ENCODE measurements around the gene RAD50.

The RAD50 gene

GRCh38 chr5:132641841-132642240, 85.1 kb downstream of the RAD50 start:
- TF ChIP-seq EZH2phosphoT487 (IDR thresholded peaks at IDR 0.05; ENCODE audit: borderline replicate concordance, low read length): no peak
- TF ChIP-seq, protein P1, sequence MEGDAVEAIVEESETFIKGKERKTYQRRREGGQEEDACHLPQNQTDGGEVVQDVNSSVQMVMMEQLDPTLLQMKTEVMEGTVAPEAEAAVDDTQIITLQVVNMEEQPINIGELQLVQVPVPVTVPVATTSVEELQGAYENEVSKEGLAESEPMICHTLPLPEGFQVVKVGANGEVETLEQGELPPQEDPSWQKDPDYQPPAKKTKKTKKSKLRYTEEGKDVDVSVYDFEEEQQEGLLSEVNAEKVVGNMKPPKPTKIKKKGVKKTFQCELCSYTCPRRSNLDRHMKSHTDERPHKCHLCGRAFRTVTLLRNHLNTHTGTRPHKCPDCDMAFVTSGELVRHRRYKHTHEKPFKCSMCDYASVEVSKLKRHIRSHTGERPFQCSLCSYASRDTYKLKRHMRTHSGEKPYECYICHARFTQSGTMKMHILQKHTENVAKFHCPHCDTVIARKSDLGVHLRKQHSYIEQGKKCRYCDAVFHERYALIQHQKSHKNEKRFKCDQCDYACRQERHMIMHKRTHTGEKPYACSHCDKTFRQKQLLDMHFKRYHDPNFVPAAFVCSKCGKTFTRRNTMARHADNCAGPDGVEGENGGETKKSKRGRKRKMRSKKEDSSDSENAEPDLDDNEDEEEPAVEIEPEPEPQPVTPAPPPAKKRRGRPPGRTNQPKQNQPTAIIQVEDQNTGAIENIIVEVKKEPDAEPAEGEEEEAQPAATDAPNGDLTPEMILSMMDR (IDR thresholded peaks at IDR 0.05; ENCODE audit: low read depth, low read length, poor library complexity, severe bottlenecking): no peak
- H3K4me2 ChIP-seq (ENCODE audit: low read length): no peak overlapping the region
- H3K4me1 ChIP-seq (ENCODE audit: control insufficient read depth, low read length): no peaks in the 10 kb centered on the region
- H3K79me2 ChIP-seq (ENCODE audit: control insufficient read depth, low read length): no peaks in the 10 kb centered on the region
- no peak overlapping the region for H3K4me3 ChIP-seq (ENCODE audit: low read length)
- no peaks in the 10 kb centered on the region for H3F3A ChIP-seq (ENCODE audit: control insufficient read depth, insufficient read depth)
- peaks cover 60% of the 10 kb centered on the region for H3K36me3 ChIP-seq (ENCODE audit: control insufficient read depth, low read length)
- no peak overlapping the region for H3K27ac ChIP-seq (ENCODE audit: low read depth, low read length)
- no peaks in the 10 kb centered on the region for H4K20me1 ChIP-seq (ENCODE audit: control insufficient read depth, insufficient read depth, low read depth, low read length)
- H3K27me3 ChIP-seq (ENCODE audit: control insufficient read depth, low read length): no peaks in the 10 kb centered on the region
- H3K9me3 ChIP-seq (ENCODE audit: control insufficient read depth, insufficient read depth, low read length): no peaks in the 10 kb centered on the region
- H3K9me2 ChIP-seq (replicated peaks; ENCODE audit: control insufficient read depth, low read length): no peaks in the 10 kb centered on the region

- H3K36me3 ChIP-seq (ENCODE audit: control insufficient read depth, low read length): peaks cover 40% of the 10 kb centered on the region
- no peaks in the 10 kb centered on the region for H3K9me3 ChIP-seq (ENCODE audit: control insufficient read depth, insufficient read depth, low read length)
- H3K4me3 ChIP-seq (ENCODE audit: low read length): no peak overlapping the region
- no peak overlapping the region for H3K4me2 ChIP-seq (ENCODE audit: low read length)
- no peak overlapping the region for H3K27ac ChIP-seq (ENCODE audit: low read depth, low read length)
- no peaks in the 10 kb centered on the region for H4K20me1 ChIP-seq (ENCODE audit: control insufficient read depth, insufficient read depth, low read depth, low read length)
- no peaks in the 10 kb centered on the region for H3K9me2 ChIP-seq (replicated peaks; ENCODE audit: control insufficient read depth, low read length)
- H3K4me1 ChIP-seq (ENCODE audit: control insufficient read depth, low read length): no peaks in the 10 kb centered on the region
- H3F3A ChIP-seq (ENCODE audit: control insufficient read depth, insufficient read depth): no peaks in the 10 kb centered on the region
- no peak for TF ChIP-seq EZH2phosphoT487 (IDR thresholded peaks at IDR 0.05; ENCODE audit: borderline replicate concordance, low read length)
- H3K79me2 ChIP-seq (ENCODE audit: control insufficient read depth, low read length): no peaks in the 10 kb centered on the region
- no peaks in the 10 kb centered on the region for H3K27me3 ChIP-seq (ENCODE audit: control insufficient read depth, low read length)
These were observed 87.4 kb downstream of the RAD50 start for GRCh38 chr5:132644177-132644576.

DNA sequence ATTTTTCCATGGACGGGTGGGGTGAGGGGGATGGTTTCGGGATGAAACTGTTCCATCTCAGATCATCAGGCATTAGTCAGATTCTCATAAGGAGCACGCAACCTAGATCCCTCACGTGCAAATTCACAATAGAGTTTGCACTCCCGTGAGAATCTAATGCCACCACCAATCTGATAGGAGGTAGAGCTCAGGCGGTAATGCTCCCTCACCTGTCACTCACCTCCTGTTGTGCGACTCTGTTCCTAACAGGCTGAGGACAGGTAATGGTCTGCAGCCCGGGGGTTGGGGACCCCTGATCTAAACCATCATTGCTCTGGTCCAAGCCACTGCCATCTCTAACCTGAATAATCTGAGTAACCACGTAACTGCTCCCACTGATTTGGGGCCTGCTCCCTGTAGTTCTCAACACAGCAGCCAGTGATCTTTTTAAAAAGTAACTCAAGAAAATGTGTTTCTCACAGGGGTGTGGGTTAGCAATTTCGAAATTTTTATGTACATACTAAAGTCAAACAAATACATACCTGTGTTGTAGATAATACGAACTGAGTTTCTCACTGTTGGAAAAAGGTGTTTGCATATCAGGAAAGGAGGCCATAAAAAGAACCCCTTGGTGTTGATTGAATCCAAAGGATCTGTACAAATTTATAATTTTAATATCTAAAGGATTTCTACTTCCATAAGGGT, 89.9 kb downstream of the RAD50 start:
- peaks cover 17% of the 10 kb centered on the region for H3K36me3 ChIP-seq (ENCODE audit: control insufficient read depth, low read length)
- no peak overlapping the region for H3K4me3 ChIP-seq (ENCODE audit: low read length)
- H4K20me1 ChIP-seq (ENCODE audit: control insufficient read depth, insufficient read depth, low read depth, low read length): no peaks in the 10 kb centered on the region
- H3K4me2 ChIP-seq (ENCODE audit: low read length): no peak overlapping the region
- no peaks in the 10 kb centered on the region for H3K9me3 ChIP-seq (ENCODE audit: control insufficient read depth, insufficient read depth, low read length)
- no peaks in the 10 kb centered on the region for H3F3A ChIP-seq (ENCODE audit: control insufficient read depth, insufficient read depth)
- no peaks in the 10 kb centered on the region for H3K9me2 ChIP-seq (replicated peaks; ENCODE audit: control insufficient read depth, low read length)
- H3K27me3 ChIP-seq (ENCODE audit: control insufficient read depth, low read length): no peaks in the 10 kb centered on the region
- no peak overlapping the region for H3K27ac ChIP-seq (ENCODE audit: low read depth, low read length)
- H3K79me2 ChIP-seq (ENCODE audit: control insufficient read depth, low read length): no peaks in the 10 kb centered on the region
- no peaks in the 10 kb centered on the region for H3K4me1 ChIP-seq (ENCODE audit: control insufficient read depth, low read length)
- TF ChIP-seq, protein P1 (IDR thresholded peaks at IDR 0.05; ENCODE audit: low read depth, low read length, poor library complexity, severe bottlenecking): no peak
- TF ChIP-seq EZH2phosphoT487 (IDR thresholded peaks at IDR 0.05; ENCODE audit: borderline replicate concordance, low read length): no peak

DNA sequence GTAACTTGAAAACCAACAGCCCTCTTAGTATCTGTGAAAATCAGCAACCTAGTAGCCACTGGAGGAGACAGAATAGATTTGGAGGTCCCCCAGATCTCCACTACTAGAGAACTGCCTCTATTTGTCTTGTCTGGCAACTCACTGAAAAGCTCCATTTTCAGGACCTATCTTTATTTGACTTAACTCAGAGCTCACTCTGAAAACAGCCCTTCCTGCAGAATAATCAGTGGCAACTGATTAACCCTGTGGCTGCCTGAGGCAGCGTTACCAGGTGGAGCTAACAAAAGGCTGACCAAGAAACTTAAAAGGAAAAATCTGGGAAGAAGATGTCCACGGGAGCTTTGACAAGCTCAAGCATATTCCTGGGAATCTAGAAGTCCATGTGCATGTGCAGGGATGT, 90.7 kb downstream of the RAD50 start:
- Histone ChIP-seq H3K4me3 (ENCODE audit: low read length) (no peak overlapping the region), H3K79me2 (ENCODE audit: control insufficient read depth, low read length) (no peaks in the 10 kb centered on the region), H3K9me2 (replicated peaks; ENCODE audit: control insufficient read depth, low read length) (no peaks in the 10 kb centered on the region), H3K27ac (ENCODE audit: low read depth, low read length) (no peak overlapping the region), H3K27me3 (ENCODE audit: control insufficient read depth, low read length) (0 out of 2 replicates have a peak, but pooled peaks cover 2% of the 10 kb centered on the region), H3K4me2 (ENCODE audit: low read length) (no peak overlapping the region), H4K20me1 (ENCODE audit: control insufficient read depth, insufficient read depth, low read depth, low read length) (no peaks in the 10 kb centered on the region), H3K4me1 (ENCODE audit: control insufficient read depth, low read length) (no peaks in the 10 kb centered on the region), H3K9me3 (ENCODE audit: control insufficient read depth, insufficient read depth, low read length) (no peaks in the 10 kb centered on the region), H3K36me3 (ENCODE audit: control insufficient read depth, low read length) (peaks cover 10% of the 10 kb centered on the region), H3F3A (ENCODE audit: control insufficient read depth, insufficient read depth) (no peaks in the 10 kb centered on the region)
- no peak for TF ChIP-seq EZH2phosphoT487 (IDR thresholded peaks at IDR 0.05; ENCODE audit: borderline replicate concordance, low read length)
- TF ChIP-seq, protein P1 (IDR thresholded peaks at IDR 0.05; ENCODE audit: low read depth, low read length, poor library complexity, severe bottlenecking): no peak

Data from DOHH2 (cell line).